Astrocyte (in vitro differentiated cells and primary cell): ENCODE results near the gene REC114. TPM values are rescaled to one million over a fixed set of nuclear protein-coding genes. Genes with fewer than 3 reads are reported as not detected.
"Not testable (repeated sequence)": the region's sequence is repeated elsewhere in the genome, so short reads cannot be mapped to it uniquely, and the experiment has no call there.

Experiments used
- DNase-seq: peaks from one replicate; pipeline ENCODE4 v3.0.0-alpha.2; 2010; ENCODE audit warnings: low read depth
- FAIRE-seq: peaks from 2 replicates; lab custom pipeline; 2011; peaks lifted over from hg19 to GRCh38; lab: Jason Lieb, UNC
- H2AFZ ChIP-seq: 2 replicates; pipeline ENCODE4 v1.6.0; 2012; ENCODE audit warnings: low read depth, low read length, inconsistent platforms
- H3K27ac ChIP-seq: 2 replicates; pipeline ENCODE4 v1.5.1; 2011; ENCODE audit warnings: low read depth, low read length, inconsistent platforms
- H3K27me3 ChIP-seq: 2 replicates; pipeline ENCODE4 v1.6.0; 2011; ENCODE audit warnings: low read length, inconsistent platforms; ENCODE audit not compliant: insufficient read depth
- H3K36me3 ChIP-seq: 2 replicates; pipeline ENCODE4 v1.5.1; 2011; ENCODE audit warnings: low read length, inconsistent platforms; ENCODE audit not compliant: insufficient read depth
- H3K4me1 ChIP-seq: 2 replicates; pipeline ENCODE4 v1.5.1; 2011; ENCODE audit warnings: low read length, inconsistent platforms; ENCODE audit not compliant: insufficient read depth
- H3K4me2 ChIP-seq: 2 replicates; pipeline ENCODE4 v1.6.0; 2012; ENCODE audit warnings: low read length, inconsistent platforms
- H3K4me3 ChIP-seq: 2 replicates; pipeline ENCODE4 v1.5.1; 2011; ENCODE audit warnings: low read depth, mild to moderate bottlenecking, low read length, inconsistent platforms; ENCODE audit not compliant: insufficient read depth
- H3K79me2 ChIP-seq: 2 replicates; pipeline ENCODE4 v1.6.0; 2012; ENCODE audit warnings: mild to moderate bottlenecking, low read length, inconsistent platforms; ENCODE audit not compliant: insufficient read depth
- H3K9ac ChIP-seq: 2 replicates; pipeline ENCODE4 v1.6.0; 2012; ENCODE audit warnings: mild to moderate bottlenecking, low read length, inconsistent platforms
- H3K9me3 ChIP-seq: 2 replicates; pipeline ENCODE4 v1.5.1; 2012; ENCODE audit warnings: low read depth, mild to moderate bottlenecking, low read length, inconsistent platforms; ENCODE audit not compliant: insufficient read depth
- H4K20me1 ChIP-seq: 2 replicates; pipeline ENCODE4 v1.6.0; 2012; ENCODE audit warnings: low read length, inconsistent platforms; ENCODE audit not compliant: insufficient read depth
- H3K27ac Mint-ChIP-seq: one replicate; pipeline ENCODE4 v1.8.0; 2021; ENCODE audit warnings: mild to moderate bottlenecking, mixed read lengths; ENCODE audit not compliant: unreplicated experiment
- H3K27me3 Mint-ChIP-seq: one replicate; pipeline ENCODE4 v1.8.0; 2021; ENCODE audit warnings: low read depth, mixed read lengths; ENCODE audit not compliant: unreplicated experiment
- H3K36me3 Mint-ChIP-seq: one replicate; pipeline ENCODE4 v1.8.0; 2021; ENCODE audit warnings: low read depth, mixed read lengths; ENCODE audit not compliant: unreplicated experiment
- H3K4me1 Mint-ChIP-seq: one replicate; pipeline ENCODE4 v1.8.0; 2021; ENCODE audit warnings: low read depth, mixed read lengths; ENCODE audit not compliant: unreplicated experiment
- H3K4me3 Mint-ChIP-seq: one replicate; pipeline ENCODE4 v1.8.0; 2021; ENCODE audit warnings: mild to moderate bottlenecking, moderate library complexity, mixed read lengths; ENCODE audit not compliant: unreplicated experiment
- H3K9me3 Mint-ChIP-seq: one replicate; pipeline ENCODE4 v1.8.0; 2021; ENCODE audit warnings: mild to moderate bottlenecking, mixed read lengths; ENCODE audit not compliant: unreplicated experiment
- EZH2 ChIP-seq: IDR thresholded peaks from 2 replicates; pipeline ENCODE4 v1.6.1; 2012; ENCODE audit warnings: mild to moderate bottlenecking, low read length, inconsistent platforms; ENCODE audit not compliant: insufficient read depth
- total RNA-seq: library from RNA; stranded (reverse); gene quantifications from 2 replicates; pipeline ENCODE4 v1.2.1, GENCODE V29; 2021
- TF ChIP-seq, protein P1 (sequence below): IDR thresholded peaks from 2 replicates; pipeline ENCODE4 v1.5.1; 2011; ENCODE audit warnings: low read depth, mild to moderate bottlenecking, inconsistent platforms, low read length, moderate library complexity; ENCODE audit not compliant: insufficient read depth

REC114 gene
- total RNA-seq, 1 donor from 2014 or later, result not detected

DNA sequence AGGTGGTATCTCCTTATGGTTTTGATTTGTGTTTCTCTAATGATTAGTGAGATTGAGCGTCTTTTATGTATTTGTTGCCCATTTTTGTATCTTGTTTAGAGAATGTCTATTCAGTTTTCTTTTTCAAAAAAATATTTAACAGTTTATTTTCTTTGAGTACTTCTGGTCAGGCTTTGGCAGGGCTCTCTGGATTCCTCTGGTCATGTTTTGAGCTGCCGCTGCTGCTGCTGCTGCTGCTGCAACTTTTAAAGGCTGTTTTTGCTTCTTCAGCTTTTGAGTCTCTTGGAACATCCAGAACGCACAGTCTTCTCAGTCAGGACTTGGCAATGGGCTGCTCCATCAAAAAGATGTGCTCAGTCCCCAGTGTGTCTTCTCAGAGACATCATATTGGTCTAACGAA, 40.1 kb downstream of the REC114 start:
- H3K4me3 Mint-ChIP-seq, result no peak overlapping the region
- no peak overlapping the region for H3K27ac Mint-ChIP-seq
- Histone ChIP-seq H3K27me3 (no peaks in the 10 kb centered on the region), H3K27ac (no peak overlapping the region), H3K4me2 (no peak overlapping the region), H3K4me3 (no peak overlapping the region), H3K4me1 (no peaks in the 10 kb centered on the region), H4K20me1 (no peaks in the 10 kb centered on the region), H3K9ac (no peak overlapping the region), H3K36me3 (no peaks in the 10 kb centered on the region), H2AFZ (no peak overlapping the region), H3K79me2 (no peaks in the 10 kb centered on the region), H3K9me3 (no peaks in the 10 kb centered on the region)
- DNase-seq (no peak), FAIRE-seq (no peak)
- no peaks in the 10 kb centered on the region for H3K4me1 Mint-ChIP-seq
- no peaks in the 10 kb centered on the region for H3K9me3 Mint-ChIP-seq
- TF ChIP-seq, protein P1, sequence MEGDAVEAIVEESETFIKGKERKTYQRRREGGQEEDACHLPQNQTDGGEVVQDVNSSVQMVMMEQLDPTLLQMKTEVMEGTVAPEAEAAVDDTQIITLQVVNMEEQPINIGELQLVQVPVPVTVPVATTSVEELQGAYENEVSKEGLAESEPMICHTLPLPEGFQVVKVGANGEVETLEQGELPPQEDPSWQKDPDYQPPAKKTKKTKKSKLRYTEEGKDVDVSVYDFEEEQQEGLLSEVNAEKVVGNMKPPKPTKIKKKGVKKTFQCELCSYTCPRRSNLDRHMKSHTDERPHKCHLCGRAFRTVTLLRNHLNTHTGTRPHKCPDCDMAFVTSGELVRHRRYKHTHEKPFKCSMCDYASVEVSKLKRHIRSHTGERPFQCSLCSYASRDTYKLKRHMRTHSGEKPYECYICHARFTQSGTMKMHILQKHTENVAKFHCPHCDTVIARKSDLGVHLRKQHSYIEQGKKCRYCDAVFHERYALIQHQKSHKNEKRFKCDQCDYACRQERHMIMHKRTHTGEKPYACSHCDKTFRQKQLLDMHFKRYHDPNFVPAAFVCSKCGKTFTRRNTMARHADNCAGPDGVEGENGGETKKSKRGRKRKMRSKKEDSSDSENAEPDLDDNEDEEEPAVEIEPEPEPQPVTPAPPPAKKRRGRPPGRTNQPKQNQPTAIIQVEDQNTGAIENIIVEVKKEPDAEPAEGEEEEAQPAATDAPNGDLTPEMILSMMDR, result no peak
- TF ChIP-seq EZH2, result no peak
- H3K36me3 Mint-ChIP-seq, result no peaks in the 10 kb centered on the region
- peaks cover 13% of the 10 kb centered on the region for H3K27me3 Mint-ChIP-seq

DNA sequence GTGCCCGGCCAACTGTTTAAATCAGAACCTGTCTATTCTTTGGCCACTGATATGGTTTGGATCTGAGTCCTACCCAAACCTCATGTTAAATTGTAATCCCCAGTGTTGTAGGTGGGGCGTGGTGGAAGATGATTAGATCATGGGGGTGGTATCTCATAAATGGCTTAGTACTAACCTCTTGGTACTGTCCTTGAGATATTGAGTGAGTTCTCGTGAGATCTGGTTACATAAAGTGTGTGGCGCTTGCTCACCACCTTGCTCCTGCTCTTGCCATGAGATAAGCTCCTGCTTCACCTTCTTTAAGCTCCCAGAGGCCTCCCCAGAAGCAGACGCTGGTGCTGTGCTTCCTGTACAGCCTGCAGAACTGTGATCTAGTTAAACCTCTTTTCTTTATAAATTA, 42.4 kb downstream of the REC114 start:
- Mint-ChIP-seq H3K4me3 (no peak overlapping the region), H3K9me3 (no peaks in the 10 kb centered on the region), H3K27ac (no peak overlapping the region), H3K27me3 (peaks cover 13% of the 10 kb centered on the region), H3K36me3 (no peaks in the 10 kb centered on the region), H3K4me1 (no peaks in the 10 kb centered on the region)
- no peaks in the 10 kb centered on the region for H3K79me2 ChIP-seq
- no peaks in the 10 kb centered on the region for H3K36me3 ChIP-seq
- H3K4me1 ChIP-seq, result no peaks in the 10 kb centered on the region
- DNase-seq (no peak), FAIRE-seq (no peak)
- TF ChIP-seq EZH2, result no peak
- TF ChIP-seq, protein P1, result no peak
- H3K27me3 ChIP-seq, result no peaks in the 10 kb centered on the region
- no peak overlapping the region for H3K27ac ChIP-seq
- H4K20me1 ChIP-seq, result no peaks in the 10 kb centered on the region
- no peak overlapping the region for H3K9ac ChIP-seq
- no peak overlapping the region for H3K4me3 ChIP-seq
- H2AFZ ChIP-seq, result no peak overlapping the region
- no peaks in the 10 kb centered on the region for H3K9me3 ChIP-seq
- H3K4me2 ChIP-seq, result no peak overlapping the region

DNA sequence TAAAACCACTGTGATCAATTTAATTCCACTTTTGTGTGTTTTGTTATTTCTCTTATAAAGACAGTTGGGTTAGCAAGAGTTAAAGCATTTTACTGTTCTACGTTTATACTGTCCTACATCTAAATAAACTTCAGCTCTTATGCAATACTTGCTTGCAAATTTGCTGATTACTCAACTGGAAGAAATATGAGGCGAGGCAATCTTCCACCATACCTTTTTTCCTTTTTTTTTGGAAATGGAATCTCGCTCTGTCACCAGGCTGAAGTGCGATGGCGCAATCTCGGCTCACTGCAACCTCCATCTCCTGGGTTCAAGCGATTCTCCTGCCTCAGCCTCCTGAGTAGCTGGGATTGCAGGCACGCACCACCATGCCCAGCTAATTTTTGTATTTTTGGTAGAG, 42.9 kb downstream of the REC114 start:
- H3K4me2 ChIP-seq, H3K27ac ChIP-seq, H3K4me3 ChIP-seq, DNase-seq, H3K4me3 Mint-ChIP-seq, H2AFZ ChIP-seq, H3K4me1 Mint-ChIP-seq, H3K9me3 ChIP-seq, H3K36me3 Mint-ChIP-seq, H3K4me1 ChIP-seq, H3K9ac ChIP-seq, H3K27me3 ChIP-seq, H3K27ac Mint-ChIP-seq, H4K20me1 ChIP-seq, FAIRE-seq, H3K79me2 ChIP-seq, H3K36me3 ChIP-seq, H3K9me3 Mint-ChIP-seq: not testable (repeated sequence)
- H3K27me3 Mint-ChIP-seq, result peaks cover 13% of the 10 kb centered on the region
